CD4-positive, alpha-beta T cell (primary cell): ENCODE measurements around the gene CD74. TPM values are rescaled to one million over a fixed set of nuclear protein-coding genes. Genes with fewer than 3 reads are reported as not detected.

Experiments
- ATAC-seq: fragments of 200-7000 bp; cut with Tn5 transposase; one replicate; pipeline ENCODE4 v1.10.0; 2022; ENCODE audit warnings: mild to moderate bottlenecking; ENCODE audit not compliant: poor library complexity
- CTCF ChIA-PET: fragments of 350-600 bp; sonication (Branson Sonifier 250); formaldehyde crosslinking; loops from one replicate; lab custom pipeline; 2021; ENCODE audit warnings: antibody characterized with exemption, inconsistent platforms; lab: Charles Lee
- POLR2A ChIA-PET: fragments of 350-600 bp; sonication (Branson Sonifier 250); formaldehyde crosslinking; loops from one replicate; lab custom pipeline; 2021; ENCODE audit warnings: antibody characterized with exemption, inconsistent platforms; lab: Charles Lee
- DNase-seq, 14 experiments: peaks; one replicate each; pipeline ENCODE4 v3.0.0-alpha.2; 2013 to 2020; ENCODE audit warnings: mixed read lengths in 2 of 14
- H3K27ac ChIP-seq, 2 donors: one replicate each; pipeline versions ENCODE4 v1.5.1 to v1.7.0; 2013; ENCODE audit warnings: low read length in 2 of 2, low read depth in 1 of 2, mild to moderate bottlenecking in 1 of 2
- H3K27me3 ChIP-seq, 2 experiments: 1 replicate in 1 of 2; 2 replicates in 1 of 2; pipeline versions ENCODE4 v1.6.1 to v1.7.0; 2013; ENCODE audit warnings: low read length in 2 of 2, control low read depth in 1 of 2, mild to moderate bottlenecking in 1 of 2, moderate library complexity in 1 of 2; ENCODE audit not compliant: insufficient read depth in 2 of 2, control insufficient read depth in 1 of 2
- H3K36me3 ChIP-seq: one replicate; pipeline ENCODE4 v1.6.1; 2013; ENCODE audit warnings: low read length, control low read depth; ENCODE audit not compliant: insufficient read depth
- H3K4me1 ChIP-seq: one replicate; pipeline ENCODE4 v1.6.1; 2013; ENCODE audit warnings: low read length, control low read depth; ENCODE audit not compliant: insufficient read depth
- H3K4me3 ChIP-seq: one replicate; pipeline ENCODE4 v1.5.1; 2013; ENCODE audit warnings: mild to moderate bottlenecking, low read length, moderate library complexity
- H3K9me3 ChIP-seq, 2 experiments: 1 replicate in 1 of 2; 2 replicates in 1 of 2; pipeline versions ENCODE4 v1.6.1 to v1.7.0; 2013; ENCODE audit warnings: low read length in 2 of 2, mild to moderate bottlenecking in 2 of 2, control low read depth in 1 of 2, moderate library complexity in 1 of 2; ENCODE audit not compliant: control insufficient read depth in 1 of 2, insufficient read depth in 1 of 2
- H3K27ac Mint-ChIP-seq: one replicate; pipeline ENCODE4 v1.8.0; 2020; ENCODE audit warnings: mixed read lengths
- H3K27me3 Mint-ChIP-seq: one replicate; pipeline ENCODE4 v1.8.0; 2021; ENCODE audit warnings: mixed read lengths
- H3K36me3 Mint-ChIP-seq: one replicate; pipeline ENCODE4 v1.8.0; 2021; ENCODE audit warnings: low read depth, mixed read lengths
- H3K4me1 Mint-ChIP-seq: one replicate; pipeline ENCODE4 v1.8.0; 2021; ENCODE audit warnings: low read depth, mixed read lengths
- H3K4me3 Mint-ChIP-seq: one replicate; pipeline ENCODE4 v1.8.0; 2020; ENCODE audit warnings: mild to moderate bottlenecking, mixed read lengths
- H3K9me3 Mint-ChIP-seq: one replicate; pipeline ENCODE4 v1.8.0; 2020; ENCODE audit warnings: mixed read lengths
- CTCF ChIP-seq: fragments of 200-600 bp; IDR thresholded peaks from one replicate; pipeline ENCODE4 v1.8.0; 2022; ENCODE audit warnings: antibody characterized with exemption, mild to moderate bottlenecking
- intact Hi-C, 2 experiments: fragments of 100-400 bp; cut with DNase I in 1 of 2; cut with micrococcal nuclease in 1 of 2; formaldehyde crosslinking; loops; one replicate each; pipeline versions ENCODE4 v1.15.1 to v1.9.0; 2023 to 2025; cut with DNase I, micrococcal nuclease
- total RNA-seq, 174 experiments: library from RNA in 2 of 174; stranded (reverse) in 2 of 174; gene quantifications; one replicate each; pipeline ENCODE4 v1.2.3 and lab custom pipeline; 2021 to 2026

CD74 gene
- total RNA-seq, 2 experiments from 2014 or later = 299 to 303 TPM

DNA sequence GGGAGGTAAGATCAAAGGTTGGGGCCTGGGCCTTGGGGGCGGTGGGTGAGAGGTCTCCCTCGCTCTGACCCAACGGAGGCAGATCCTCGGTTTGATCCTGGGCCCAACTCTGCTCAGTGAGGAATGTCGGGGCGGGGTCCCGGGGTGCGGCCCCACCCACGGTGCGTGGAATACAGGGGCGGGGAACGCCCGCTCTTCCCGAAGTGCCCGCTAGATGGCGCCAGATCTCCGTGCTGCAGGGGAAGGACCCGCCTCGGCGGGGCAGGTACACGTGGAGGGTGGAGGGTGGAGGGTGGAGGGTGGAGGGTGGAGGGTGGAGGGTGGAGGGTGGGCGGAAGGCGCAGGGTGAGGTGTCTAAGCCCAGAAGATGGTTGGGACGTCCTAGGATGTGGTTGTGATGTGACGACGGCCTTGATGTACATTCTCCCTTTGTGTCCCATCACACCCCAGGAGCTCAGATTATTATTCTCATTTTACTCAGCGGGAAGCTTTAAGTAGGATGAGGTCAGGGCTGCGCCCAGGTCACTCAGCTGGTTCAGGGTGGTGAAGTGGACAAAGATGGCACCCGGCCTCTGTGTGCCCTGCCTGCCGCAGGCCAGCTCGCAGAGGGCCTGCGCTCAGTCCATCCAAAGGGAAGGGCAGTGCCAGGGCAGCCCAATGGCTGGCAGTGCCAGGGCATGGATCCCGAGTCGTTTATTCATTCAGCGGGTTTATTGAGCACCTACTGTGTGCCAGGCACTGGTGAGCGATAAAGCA is 46.3 kb upstream of the CD74 start:
- POLR2A ChIA-PET = interaction anchor here (0.7 to 1.6 kb wide), 3 partner anchors 9 to 325 kb away, joined by 4 to 11 read pairs (median 7); partner anchors contain the start of gene RBM22
- H3K27me3 ChIP-seq = no peaks in the 10 kb centered on the region
- no peaks in the 10 kb centered on the region for H3K9me3 Mint-ChIP-seq
- ATAC-seq (peak; percentile 91), DNase-seq (peak; percentile 78 to 93 (median 87))
- H3K36me3 Mint-ChIP-seq = no peaks in the 10 kb centered on the region
- intact Hi-C loops = loop anchor here (1.0 to 10.0 kb wide), 12 partner anchors 64 to 1306 kb away; partner anchors contain the start of genes IRGM (in 2 of the 2), RBM22 (in 1 of the 2) and SMIM3 (in 1 of the 2)
- peak; percentile 80 for TF ChIP-seq CTCF
- no peak overlapping the region for H3K4me3 Mint-ChIP-seq
- peaks cover 37% of the 10 kb centered on the region for H3K4me1 ChIP-seq
- H3K4me1 Mint-ChIP-seq = peaks cover 45% of the 10 kb centered on the region
- no peaks in the 10 kb centered on the region for H3K36me3 ChIP-seq
- no peaks in the 10 kb centered on the region for H3K27me3 Mint-ChIP-seq
- no peak overlapping the region for H3K27ac ChIP-seq
- H3K27ac Mint-ChIP-seq = peak overlapping the region; percentile 61
- no peak overlapping the region for H3K4me3 ChIP-seq
- no peaks in the 10 kb centered on the region for H3K9me3 ChIP-seq
- CTCF ChIA-PET = interaction anchor here (0.6 to 2.1 kb wide), 5 partner anchors 9 to 387 kb away, joined by 3 to 11 read pairs (median 3); partner anchors contain the start of genes IRGM and SMIM3

DNA sequence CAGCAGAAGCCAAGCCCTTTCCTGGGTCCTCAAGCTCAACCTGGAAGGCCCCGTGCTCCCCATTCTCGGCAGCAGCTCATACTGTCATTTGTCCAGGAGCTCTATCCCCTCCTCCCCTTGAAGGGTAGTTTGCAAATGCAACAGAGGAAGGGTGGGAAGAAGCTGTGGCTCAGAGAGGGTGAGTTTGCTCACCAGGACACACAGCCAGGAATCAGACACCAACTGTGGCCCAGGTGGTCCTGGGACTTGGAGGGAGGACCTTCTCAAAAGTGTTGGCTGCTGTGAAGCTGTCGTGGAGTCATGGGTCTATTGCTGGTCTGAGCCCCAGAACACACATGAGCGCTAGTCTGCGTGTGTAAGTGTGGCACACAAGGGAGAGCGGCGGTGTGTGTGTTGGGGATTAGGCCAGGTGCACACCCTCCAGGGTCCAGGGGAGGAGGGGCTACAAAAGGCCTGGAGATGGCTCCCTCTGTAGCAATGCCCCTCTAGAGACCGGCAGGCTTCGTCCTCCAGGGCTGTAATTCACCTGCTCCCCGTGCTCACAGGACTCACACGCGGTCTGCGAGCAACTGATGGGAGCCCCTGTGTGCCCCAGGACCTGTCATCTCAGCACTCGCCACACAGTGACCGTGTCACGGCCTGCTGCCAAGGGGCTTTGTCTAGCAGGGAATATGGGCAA is 45.0 kb upstream of the CD74 start:
- Mint-ChIP-seq H3K27ac (peak overlapping the region; percentile 78), H3K27me3 (no peaks in the 10 kb centered on the region), H3K4me3 (no peak overlapping the region), H3K4me1 (peaks cover 45% of the 10 kb centered on the region), H3K36me3 (no peaks in the 10 kb centered on the region), H3K9me3 (no peaks in the 10 kb centered on the region)
- TF ChIP-seq CTCF = no peak
- Histone ChIP-seq H3K9me3 (no peaks in the 10 kb centered on the region), H3K4me1 (peaks cover 37% of the 10 kb centered on the region), H3K27ac (no peak overlapping the region), H3K4me3 (no peak overlapping the region), H3K27me3 (no peaks in the 10 kb centered on the region), H3K36me3 (no peaks in the 10 kb centered on the region)
- DNase-seq (peak in 1 of 14 experiments; percentile 28), ATAC-seq (no peak)
- intact Hi-C loops = loop anchor here (2.0 to 10.0 kb wide), 11 partner anchors 65 to 1307 kb away; partner anchors contain the start of genes RBM22 (in 1 of the 2) and SMIM3 (in 1 of the 2)
- ChIA-PET POLR2A (interaction anchor here (0.6 to 1.4 kb wide), 7 partner anchors 8 to 757 kb away, joined by 3 to 9 read pairs (median 4); partner anchors contain the start of genes CD74, DCTN4, IRGM and RBM22), CTCF (interaction anchor here (0.6 to 2.1 kb wide), 5 partner anchors 7 to 988 kb away, joined by 3 to 11 read pairs (median 3); no protein-coding TSS in a partner anchor)

DNA sequence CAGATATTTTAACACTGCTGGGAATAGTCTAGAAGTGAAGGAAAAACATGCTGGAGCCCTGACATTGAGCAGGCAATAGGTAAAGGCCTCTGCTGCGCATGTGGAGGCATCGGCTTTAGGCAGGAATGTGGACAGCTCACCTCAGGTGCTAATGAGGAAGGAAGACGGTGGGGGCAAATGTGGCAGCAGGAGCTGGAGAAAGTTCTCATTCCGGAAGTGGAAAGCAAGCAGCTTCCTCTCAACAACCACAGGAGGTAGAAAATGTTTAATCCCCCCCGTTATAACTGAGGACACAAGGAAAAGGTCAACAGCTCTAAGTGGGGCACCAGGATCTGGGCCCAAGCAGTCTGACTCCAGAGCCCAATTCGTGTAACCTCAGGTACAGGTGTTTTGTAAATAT is 44.4 kb upstream of the CD74 start:
- Mint-ChIP-seq H3K27ac (peak overlapping the region; percentile 78), H3K4me1 (peaks cover 45% of the 10 kb centered on the region), H3K9me3 (no peaks in the 10 kb centered on the region), H3K36me3 (no peaks in the 10 kb centered on the region), H3K27me3 (no peaks in the 10 kb centered on the region), H3K4me3 (peak overlapping the region; percentile 35)
- DNase-seq (peak in 3 of 14 experiments; percentile 29 to 47 (median 41)), ATAC-seq (no peak)
- Histone ChIP-seq H3K36me3 (no peaks in the 10 kb centered on the region), H3K27ac (no peak overlapping the region), H3K4me3 (no peak overlapping the region), H3K9me3 (no peaks in the 10 kb centered on the region), H3K4me1 (peaks cover 37% of the 10 kb centered on the region), H3K27me3 (no peaks in the 10 kb centered on the region)
- TF ChIP-seq CTCF = no peak
- ChIA-PET POLR2A (interaction anchor here (0.9 to 1.4 kb wide), 6 partner anchors 8 to 757 kb away, joined by 3 to 9 read pairs (median 4); partner anchors contain the start of genes CD74, DCTN4, IRGM and RBM22), CTCF (no interaction called here)
- intact Hi-C loops = loop anchor here (2.0 to 10.0 kb wide), 8 partner anchors 85 to 1308 kb away; partner anchors contain the start of genes RBM22 (in 1 of the 2) and SMIM3 (in 1 of the 2)
